IPS DF 4.7 (cell line): ENCODE measurements around the gene JMJD1C.

Experiments used
- DNase-seq: peaks from one replicate; pipeline ENCODE4 v3.0.0-alpha.2; 2013; ENCODE audit warnings: low spot score; ENCODE audit errors: extremely low read depth

The JMJD1C gene

GRCh38 chr10:63478564-63478963 is 12.8 kb upstream of the JMJD1C start:
- peak; percentile 56 for DNase-seq

GRCh38 chr10:63477927-63478326 is 12.2 kb upstream of the JMJD1C start:
- DNase-seq = no peak

GRCh38 chr10:63474488-63474887 is 8.7 kb upstream of the JMJD1C start:
- no peak for DNase-seq

GRCh38 chr10:63470928-63471327 is 5.2 kb upstream of the JMJD1C start:
- no peak for DNase-seq

GRCh38 chr10:63468947-63469346 is 3.2 kb upstream of the JMJD1C start:
- DNase-seq = no peak

- DNase-seq = no peak
Observed at GRCh38 chr10:63467841-63468240, 2.1 kb upstream of the JMJD1C start.

- peak; percentile 14 for DNase-seq
Observed at GRCh38 chr10:63466144-63466935, 563 bp upstream of the JMJD1C start.

GRCh38 chr10:63464402-63465292 is 1.1 kb downstream of the JMJD1C start:
- DNase-seq = no peak

GRCh38 chr10:63462442-63462841 is 3.3 kb downstream of the JMJD1C start:
- DNase-seq = no peak

- DNase-seq = no peak
Observed at GRCh38 chr10:63458177-63458576, 7.6 kb downstream of the JMJD1C start.

- DNase-seq = no peak
Observed at GRCh38 chr10:63457594-63457993, 8.2 kb downstream of the JMJD1C start.

GRCh38 chr10:63456437-63457210 is 9.2 kb downstream of the JMJD1C start:
- no peak for DNase-seq

GRCh38 chr10:63455507-63455906 is 10.3 kb downstream of the JMJD1C start:
- DNase-seq = no peak

- no peak for DNase-seq
Observed at GRCh38 chr10:63454631-63455030, 11.1 kb downstream of the JMJD1C start.

- DNase-seq = no peak
Observed at GRCh38 chr10:63452524-63452923, 13.3 kb downstream of the JMJD1C start.

GRCh38 chr10:63446716-63447440 is 18.9 kb downstream of the JMJD1C start:
- no peak for DNase-seq

- no peak for DNase-seq
Observed at GRCh38 chr10:63441404-63441803, 24.4 kb downstream of the JMJD1C start.

- no peak for DNase-seq
Observed at GRCh38 chr10:63439607-63440006, 26.2 kb downstream of the JMJD1C start.

GRCh38 chr10:63438506-63439498 is 27.0 kb downstream of the JMJD1C start:
- no peak for DNase-seq
